Stimulated activated CD4-positive, alpha-beta T cell treated with anti-CD3 and anti-CD28 coated beads, Interleukin-2, amount 100 ng/mL, for 48 hours (primary cell): ENCODE data around the gene PCNX4.

Experiments used
- DNase-seq, 2 donors: peaks; one replicate each; pipeline ENCODE4 v3.0.0-alpha.2; 2020

PCNX4 gene

GRCh38 chr14:60106339-60106738, 14.6 kb downstream of the PCNX4 start:
- no peak for DNase-seq

DNA sequence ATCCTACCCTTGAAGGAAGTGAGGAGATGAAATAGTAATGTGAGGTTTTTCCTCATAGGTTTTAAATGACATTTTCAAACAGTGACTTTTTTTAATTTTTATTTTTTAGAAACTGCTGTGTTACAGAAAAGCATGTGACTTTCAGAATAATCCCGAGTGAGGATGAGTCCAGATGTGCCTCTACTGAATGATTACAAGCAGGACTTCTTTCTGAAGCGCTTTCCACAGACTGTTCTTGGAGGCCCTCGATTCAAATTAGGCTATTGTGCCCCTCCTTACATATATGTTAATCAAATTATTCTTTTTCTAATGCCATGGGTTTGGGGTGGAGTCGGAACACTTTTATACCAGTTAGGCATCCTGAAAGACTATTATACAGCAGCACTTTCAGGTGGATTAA, 15.8 kb downstream of the PCNX4 start:
- DNase-seq, result no peak

GRCh38 chr14:60111732-60112131, 20.0 kb downstream of the PCNX4 start:
- DNase-seq, result no peak

- DNase-seq, result no peak
Measured at GRCh38 chr14:60114881-60115280, 23.2 kb downstream of the PCNX4 start.

DNA sequence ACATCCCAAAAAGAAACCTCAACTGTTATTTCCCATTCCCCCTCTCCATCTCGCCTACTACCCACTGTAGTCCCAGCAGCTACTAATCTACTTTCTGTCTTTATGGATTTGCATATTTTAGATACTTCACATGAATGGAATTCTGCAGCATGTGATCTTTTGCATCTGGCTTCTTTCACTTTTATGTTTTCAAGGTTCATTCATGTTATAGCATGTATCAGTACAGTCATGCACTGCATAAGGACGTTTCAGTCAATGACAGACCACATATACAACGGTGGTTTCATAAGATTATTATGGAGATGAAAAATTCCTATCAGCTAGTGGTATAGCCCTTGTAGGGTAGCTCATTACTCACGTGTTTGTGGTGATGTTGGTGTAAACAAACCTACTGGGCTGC, 24.5 kb downstream of the PCNX4 start:
- no peak for DNase-seq

- no peak for DNase-seq
Measured at GRCh38 chr14:60125918-60126317, 34.2 kb downstream of the PCNX4 start.

DNA sequence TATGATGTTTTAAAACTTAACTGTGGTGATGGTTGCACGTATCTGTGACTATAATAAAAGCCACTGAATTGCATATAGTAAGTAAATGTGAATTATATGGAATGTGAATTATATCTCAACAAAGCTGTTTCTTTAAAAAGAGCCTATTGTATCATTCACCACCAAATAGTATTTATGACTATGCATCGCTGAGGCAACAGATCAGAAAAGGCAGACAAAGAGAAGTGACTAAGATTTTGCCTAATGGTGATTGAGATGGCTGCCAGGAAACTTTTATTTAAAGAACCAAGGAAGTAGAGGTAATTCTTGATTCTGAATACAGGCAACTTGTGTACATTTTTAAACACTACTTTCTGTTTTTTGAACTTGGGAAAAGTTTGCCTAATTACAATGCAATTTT, 41.8 kb downstream of the PCNX4 start:
- DNase-seq, result no peak

GRCh38 chr14:60134702-60135101, 43.0 kb downstream of the PCNX4 start:
- no peak for DNase-seq

DNA sequence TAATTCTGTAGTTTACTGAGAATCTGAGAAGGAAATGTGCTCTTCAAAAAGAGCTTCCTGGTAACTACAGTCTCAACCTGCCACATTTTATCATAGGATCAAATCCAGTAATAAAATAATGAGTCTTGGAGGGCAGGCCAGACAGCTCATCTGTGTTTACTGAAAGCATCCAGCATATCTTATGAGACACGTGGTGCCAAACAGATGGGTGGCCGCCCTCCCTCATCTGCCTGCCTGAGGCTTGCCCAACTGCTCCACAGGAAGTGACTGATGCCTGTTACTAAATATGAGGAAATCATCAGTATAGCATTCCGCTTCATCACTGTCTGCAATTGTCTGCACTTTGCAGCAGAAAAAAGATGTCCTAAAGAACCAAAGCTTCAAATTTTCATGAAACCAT, 60.0 kb downstream of the PCNX4 start:
- DNase-seq, result peak in 1 of 2 donors; percentile 39

- no peak for DNase-seq
Measured at GRCh38 chr14:60153991-60154390, 62.3 kb downstream of the PCNX4 start.

DNA sequence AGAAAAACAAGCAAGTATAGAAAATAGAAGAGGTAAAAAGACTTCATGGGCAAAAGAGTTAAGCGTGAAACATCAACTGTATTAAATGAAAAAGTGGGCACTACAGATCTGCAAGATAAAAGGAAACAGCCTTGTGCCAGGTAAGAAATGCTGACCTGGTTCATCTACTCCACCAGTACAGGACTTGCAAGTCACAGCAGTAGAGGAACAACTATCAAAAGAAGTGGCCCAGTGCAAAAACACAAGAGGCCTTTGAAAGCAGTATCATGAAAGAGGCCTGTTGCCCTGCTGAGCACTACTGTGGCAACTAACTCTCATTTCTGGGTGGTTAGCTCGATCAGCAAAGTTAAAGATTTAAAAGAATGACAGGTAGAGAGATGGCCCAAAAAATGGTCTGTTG, 62.9 kb downstream of the PCNX4 start:
- no peak for DNase-seq

DNA sequence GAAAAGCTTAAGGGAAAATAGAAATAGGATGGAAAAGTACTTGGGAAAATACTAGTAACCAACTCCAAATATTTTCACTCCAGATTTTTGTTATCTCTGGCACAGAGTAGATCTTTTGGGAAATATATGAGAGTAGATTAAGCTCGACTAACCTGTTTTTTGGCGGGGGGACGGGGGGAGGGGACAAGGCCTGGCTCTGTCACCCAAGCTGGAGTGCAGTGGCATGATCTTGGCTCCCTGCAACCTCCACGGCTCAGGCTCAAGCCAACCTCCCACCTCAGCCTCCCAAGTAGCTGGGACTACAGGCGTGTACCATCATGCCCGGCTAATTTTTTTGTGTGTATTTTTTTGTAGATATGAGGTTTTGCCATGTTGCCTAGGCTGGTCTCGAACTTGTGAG, 68.7 kb downstream of the PCNX4 start:
- no peak for DNase-seq

DNA sequence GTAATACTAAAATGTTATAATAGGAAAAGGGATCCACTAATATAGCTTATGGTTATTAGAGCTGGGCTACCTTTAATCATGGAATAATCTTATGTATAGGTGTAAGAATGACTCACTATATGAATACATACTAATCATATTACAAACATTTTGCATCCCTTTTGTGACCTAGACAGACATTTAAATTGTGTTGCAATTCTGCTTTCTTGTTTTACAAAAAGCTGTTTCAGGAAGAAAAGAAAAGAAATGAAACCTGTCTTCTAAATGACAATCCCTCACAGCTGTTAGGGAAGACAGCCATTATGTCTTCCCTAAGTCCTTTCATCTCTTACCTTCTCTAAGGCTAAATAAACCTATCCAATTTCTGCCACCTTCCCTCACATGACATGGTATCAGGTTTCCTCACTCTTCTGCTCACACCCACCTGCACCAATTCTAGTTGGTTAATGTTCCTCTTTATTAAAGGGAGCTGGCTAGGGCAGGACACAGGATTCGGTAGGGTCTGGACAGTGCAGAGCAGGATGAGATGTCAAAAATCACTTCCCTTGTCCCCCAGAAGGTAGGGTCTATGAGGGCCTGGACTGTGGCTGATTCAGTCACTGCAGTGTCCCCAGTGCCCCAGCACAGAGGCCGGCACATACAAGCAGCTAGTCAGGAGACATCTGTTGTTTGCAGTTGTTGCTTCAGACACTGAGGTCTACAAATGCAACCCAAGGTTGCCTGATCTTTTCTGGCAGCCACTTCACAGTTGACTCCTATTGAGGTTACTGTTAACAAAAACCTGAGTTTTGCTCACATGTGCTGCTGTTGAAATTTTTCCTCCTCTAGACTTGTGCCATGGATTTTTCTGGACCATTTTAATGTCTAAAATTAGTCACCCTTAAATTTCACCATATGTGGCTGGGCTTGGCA, 69.7 kb downstream of the PCNX4 start:
- DNase-seq, result no peak

DNA sequence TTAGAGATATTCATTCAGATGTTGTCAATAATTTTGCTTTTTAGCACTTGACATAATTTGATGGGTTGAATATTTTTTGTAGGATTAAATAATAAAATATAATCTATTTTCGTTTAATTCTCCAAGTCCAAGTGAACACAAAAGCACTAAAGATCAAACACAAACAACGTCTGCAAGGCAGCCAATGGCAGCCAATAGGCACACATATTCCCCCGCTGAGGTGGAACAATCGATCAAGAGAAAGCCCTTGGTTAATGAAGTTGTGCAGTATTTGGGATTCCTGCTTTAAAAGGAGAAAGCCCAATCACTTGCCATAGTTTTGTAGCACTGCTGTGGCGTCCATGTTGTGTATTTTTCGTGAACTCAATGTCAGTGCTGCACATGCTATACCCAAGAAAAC, 72.0 kb downstream of the PCNX4 start:
- no peak for DNase-seq

DNA sequence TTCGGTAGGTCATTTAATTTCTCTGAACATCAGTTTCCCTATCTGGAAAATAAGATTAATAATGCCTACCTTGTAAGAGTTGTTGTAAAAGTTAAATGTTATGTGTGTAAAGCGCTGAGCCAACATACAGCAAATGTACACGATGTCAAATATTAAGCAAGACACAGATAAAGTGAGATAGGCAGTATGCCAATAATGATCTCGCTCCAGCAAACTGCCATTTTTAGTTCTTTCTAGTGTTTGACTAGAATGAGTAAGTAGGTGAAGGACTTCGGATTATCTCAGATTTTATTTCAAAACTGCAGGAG, 72.6 kb downstream of the PCNX4 start:
- no peak for DNase-seq

GRCh38 chr14:60164712-60165546, 73.2 kb downstream of the PCNX4 start, which contains the start of gene DHRS7:
TSS of gene DHRS7 (minus strand) at chr14:60165398. CDS start at chr14:60165309, 89 bp downstream.
- peak; percentile 56 to 67 for DNase-seq

DNA sequence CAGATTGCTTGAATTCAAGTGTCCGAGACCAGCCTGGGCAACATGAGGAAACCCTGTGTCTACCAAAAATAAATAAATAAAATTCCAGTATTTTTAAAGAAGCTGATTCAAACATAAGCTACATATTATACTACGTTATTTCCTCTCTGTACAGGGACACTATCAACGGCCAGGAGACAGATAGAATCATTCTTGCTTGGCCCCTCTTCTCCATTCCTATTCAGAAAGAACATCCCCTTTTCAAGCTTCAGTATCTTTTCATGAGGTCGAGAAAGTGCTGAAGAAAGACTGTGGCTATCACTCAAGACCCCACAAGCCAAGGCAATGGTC, 73.8 kb downstream of the PCNX4 start:
- DNase-seq, result no peak

GRCh38 chr14:60166142-60166541, 74.4 kb downstream of the PCNX4 start:
- DNase-seq, result no peak

DNA sequence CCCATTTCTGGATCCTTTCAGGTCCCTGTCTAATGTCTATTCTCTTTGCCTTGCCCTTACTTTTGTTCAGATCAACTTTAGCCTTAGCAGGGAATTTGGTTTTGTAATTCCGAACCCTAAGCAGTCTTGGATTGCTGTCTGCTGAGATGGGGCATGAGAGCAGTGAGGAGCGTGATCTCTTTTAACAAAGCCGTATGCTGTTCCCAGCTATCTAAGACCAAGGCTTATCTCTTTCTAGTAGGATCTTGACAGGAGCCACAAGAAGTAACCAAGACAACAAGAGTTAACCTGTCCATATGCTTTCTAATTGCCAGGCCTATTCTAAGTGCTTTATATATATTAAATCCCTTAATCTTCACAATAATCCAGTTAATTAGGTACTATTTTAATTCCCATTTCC, 78.0 kb downstream of the PCNX4 start:
- no peak for DNase-seq

- no peak for DNase-seq
Measured at GRCh38 chr14:60170948-60171347, 79.2 kb downstream of the PCNX4 start.

DNA sequence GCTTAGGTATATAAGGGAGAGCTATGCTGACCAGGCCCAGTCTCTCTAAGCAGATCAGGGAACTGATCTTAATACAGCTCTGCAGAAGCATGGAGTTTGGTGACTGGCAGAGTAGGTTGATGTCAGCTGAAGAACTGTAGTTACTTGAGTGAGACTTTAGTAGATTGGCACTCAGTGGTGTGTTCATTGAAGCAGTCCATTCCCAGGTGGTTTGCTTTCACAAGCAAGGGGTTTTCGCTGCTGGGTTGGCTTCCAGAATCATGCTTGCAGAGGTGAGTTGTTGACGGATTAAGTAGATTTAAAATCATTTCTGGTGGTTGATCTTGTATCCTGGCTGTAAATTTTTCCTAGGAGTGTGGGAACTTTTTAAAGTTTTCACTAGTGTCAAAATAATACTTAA, 80.0 kb downstream of the PCNX4 start:
- DNase-seq, result no peak

DNA sequence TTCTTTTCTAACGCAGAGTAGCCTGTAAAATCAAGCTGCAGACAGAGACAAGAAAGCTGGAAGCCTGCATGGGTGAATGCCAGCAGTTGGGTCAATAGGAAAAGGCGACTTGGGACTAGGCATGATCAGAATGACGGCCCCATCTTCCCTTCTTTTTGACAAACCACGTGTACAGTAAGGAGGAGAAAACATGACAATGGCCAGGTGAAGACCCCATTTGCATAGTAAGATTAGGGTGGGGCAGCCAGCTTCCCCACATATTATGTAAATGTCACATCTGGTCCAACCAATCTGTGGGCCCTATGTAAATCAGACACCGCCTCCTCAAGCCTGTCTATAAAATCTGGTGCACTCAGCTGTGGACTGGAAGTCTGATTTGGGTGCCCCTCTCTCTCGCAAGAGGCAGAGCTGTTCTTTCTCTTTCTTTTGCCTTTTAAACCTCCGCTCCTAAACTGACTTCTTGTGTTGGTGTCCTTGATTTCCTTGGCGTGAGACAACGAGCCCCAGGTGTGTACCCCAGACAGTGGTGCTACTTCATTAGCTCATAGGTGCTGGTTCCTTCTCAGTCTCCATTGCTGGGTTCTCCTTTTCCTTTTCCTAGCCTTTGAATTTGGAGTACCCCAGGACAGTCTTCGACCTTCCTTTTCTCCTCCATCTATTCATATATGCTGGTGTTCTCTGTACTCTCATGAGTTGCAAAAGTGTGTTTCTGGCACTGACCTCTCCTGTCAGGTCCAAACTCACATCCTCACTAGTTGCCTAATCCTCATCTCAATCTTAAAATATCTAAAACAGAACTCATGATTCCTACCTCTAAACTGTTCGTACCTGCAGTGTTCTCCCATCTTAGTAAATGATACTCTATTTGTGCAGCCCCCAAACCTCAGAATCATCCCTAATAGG, 82.9 kb downstream of the PCNX4 start:
- DNase-seq, result no peak

- no peak for DNase-seq
Measured at GRCh38 chr14:60175255-60175902, 83.7 kb downstream of the PCNX4 start.
